HEK293 (cell line): ENCODE measurements around the gene APPBP2.

ENCODE experiments used
- ATF2 ChIP-seq: fragments of 450-650 bp; formaldehyde crosslinking; IDR thresholded peaks from 2 replicates; pipeline ENCODE4 v1.5.1; 2016; ENCODE audit warnings: missing biosample characterization, missing genetic modification characterization, low read depth
- CTCF ChIP-seq: fragments of 450-650 bp; formaldehyde crosslinking; IDR thresholded peaks from 2 replicates; pipeline ENCODE4 v1.5.1; 2016; ENCODE audit warnings: missing biosample characterization, missing genetic modification characterization
- GLIS2 ChIP-seq: fragments of 450-650 bp; formaldehyde crosslinking; IDR thresholded peaks from 2 replicates; pipeline ENCODE4 v1.5.1; 2016; ENCODE audit warnings: missing biosample characterization, missing genetic modification characterization
- ZBTB20 ChIP-seq: fragments of 450-650 bp; formaldehyde crosslinking; IDR thresholded peaks from 2 replicates; pipeline ENCODE4 v1.5.1; 2016; ENCODE audit warnings: missing biosample characterization, missing genetic modification characterization
- ZNF274 ChIP-seq, 2 experiments: fragments of 200-500 bp in 1 of 2; fragments of 450-650 bp in 1 of 2; sonication (Bioruptor generic) in 1 of 2; formaldehyde crosslinking in 1 of 2; IDR thresholded peaks; 2 replicates each; pipeline versions ENCODE4 v1.5.1 to v1.6.1; 2014 to 2016; ENCODE audit warnings: borderline replicate concordance in 1 of 2, inconsistent platforms in 1 of 2, low read length in 1 of 2, missing biosample characterization in 1 of 2, missing genetic modification characterization in 1 of 2
- ZNF600 ChIP-seq: fragments of 450-650 bp; formaldehyde crosslinking; IDR thresholded peaks from 2 replicates; pipeline ENCODE4 v1.5.1; 2016; ENCODE audit warnings: missing biosample characterization, missing genetic modification characterization
- ZNF624 ChIP-seq: fragments of 450-650 bp; formaldehyde crosslinking; IDR thresholded peaks from 2 replicates; pipeline ENCODE4 v1.5.1; 2017; ENCODE audit warnings: missing biosample characterization, missing genetic modification characterization

GRCh38 chr17:60513014-60513413 is 13.0 kb downstream of the APPBP2 start:
- TF ChIP-seq ZNF624 (no peak), CTCF (tag by site-specific recombination) (no peak), GLIS2 (tag by site-specific recombination) (no peak), ZNF274 (IDR thresholded peaks at IDR 0.05; ENCODE audit: low read length) (no peak), ZNF274 (tag by site-specific recombination; IDR thresholded peaks at IDR 0.05; ENCODE audit: borderline replicate concordance) (no peak), ZNF600 (no peak), ZBTB20 (tag by site-specific recombination) (no peak), ATF2 (tag by site-specific recombination) (no peak)
